Astrocyte of the cerebellum (primary cell): Measurements from ENCODE around the gene CCDC148.

Experiments
- DNase-seq: peaks from one replicate; pipeline ENCODE4 v3.0.0-alpha.2; 2011; ENCODE audit warnings: low read depth
- H3K4me3 ChIP-seq: 2 replicates; pipeline ENCODE4 v1.5.1; 2011; ENCODE audit warnings: mild to moderate bottlenecking, low read depth, low read length, moderate library complexity
- in situ Hi-C: cut with HindIII; loops from 2 replicates; pipeline ENCODE4 v1.10.0; 2017; ENCODE audit warnings: low sequenced_read_pairs
- TF ChIP-seq, protein P1 (sequence below): IDR thresholded peaks from 2 replicates; pipeline ENCODE4 v1.5.1; 2012; ENCODE audit warnings: low read length, low read depth, moderate library complexity, mild to moderate bottlenecking; ENCODE audit errors: missing control alignments

The CCDC148 gene

DNA sequence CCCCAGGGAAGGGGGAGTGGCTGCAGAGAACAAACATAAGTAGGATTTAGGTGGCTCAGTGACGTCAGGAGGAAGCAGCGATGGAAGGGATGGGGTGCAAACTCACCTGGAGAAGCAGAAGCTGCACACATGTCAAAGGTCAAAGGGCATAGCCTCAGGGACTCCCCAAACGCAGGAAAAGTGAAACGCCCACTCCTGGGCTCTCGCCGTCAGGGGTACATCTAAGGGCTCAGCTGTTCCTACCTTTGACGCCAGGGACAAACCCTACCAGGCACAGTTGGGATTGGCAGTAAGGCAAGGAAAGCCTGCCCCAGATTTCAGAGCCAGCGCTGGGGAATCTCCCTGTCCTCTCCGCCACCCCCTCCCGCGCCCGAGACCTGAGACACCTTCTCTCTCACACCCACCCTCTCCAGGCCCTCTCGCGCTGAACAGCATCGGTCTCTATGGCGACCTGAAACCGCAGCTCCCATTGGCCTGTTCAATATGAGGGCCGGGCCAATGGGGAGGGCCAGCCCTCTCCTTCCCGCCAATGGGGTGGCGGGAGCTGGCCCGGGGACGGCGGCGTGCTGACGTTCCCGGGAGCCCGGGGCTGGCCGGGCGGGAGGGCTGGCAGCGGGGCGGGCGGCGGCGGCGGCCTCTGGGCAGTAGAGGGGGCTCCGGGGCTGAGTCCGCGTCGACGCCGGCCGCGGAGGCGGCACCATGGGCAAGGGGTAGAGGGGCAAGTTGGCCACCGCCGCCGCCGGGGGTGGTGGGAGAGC lies at the start of gene CCDC148, which contains the start of gene PKP4:
Gene CCDC148 (minus strand): TSS at position 445 of the 758 bp plus-strand sequence. CDS start 314 bp downstream, at position 131.
Gene PKP4 (plus strand): TSS at position 644 of the 758 bp plus-strand sequence. CDS start 76,233 bp downstream, outside the sequence.
- DNase-seq, result peak; percentile 77
- H3K4me3 ChIP-seq, result peak within 1 kb of the TSS; percentile 79
- in situ Hi-C loops, result no loop called here
- TF ChIP-seq, protein P1, sequence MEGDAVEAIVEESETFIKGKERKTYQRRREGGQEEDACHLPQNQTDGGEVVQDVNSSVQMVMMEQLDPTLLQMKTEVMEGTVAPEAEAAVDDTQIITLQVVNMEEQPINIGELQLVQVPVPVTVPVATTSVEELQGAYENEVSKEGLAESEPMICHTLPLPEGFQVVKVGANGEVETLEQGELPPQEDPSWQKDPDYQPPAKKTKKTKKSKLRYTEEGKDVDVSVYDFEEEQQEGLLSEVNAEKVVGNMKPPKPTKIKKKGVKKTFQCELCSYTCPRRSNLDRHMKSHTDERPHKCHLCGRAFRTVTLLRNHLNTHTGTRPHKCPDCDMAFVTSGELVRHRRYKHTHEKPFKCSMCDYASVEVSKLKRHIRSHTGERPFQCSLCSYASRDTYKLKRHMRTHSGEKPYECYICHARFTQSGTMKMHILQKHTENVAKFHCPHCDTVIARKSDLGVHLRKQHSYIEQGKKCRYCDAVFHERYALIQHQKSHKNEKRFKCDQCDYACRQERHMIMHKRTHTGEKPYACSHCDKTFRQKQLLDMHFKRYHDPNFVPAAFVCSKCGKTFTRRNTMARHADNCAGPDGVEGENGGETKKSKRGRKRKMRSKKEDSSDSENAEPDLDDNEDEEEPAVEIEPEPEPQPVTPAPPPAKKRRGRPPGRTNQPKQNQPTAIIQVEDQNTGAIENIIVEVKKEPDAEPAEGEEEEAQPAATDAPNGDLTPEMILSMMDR, result peak; percentile 10

GRCh38 chr2:158505448-158505934 lies 48.9 kb upstream of the CCDC148 start:
- in situ Hi-C loops, result no loop called here
- TF ChIP-seq, protein P1, result no peak
- no peak overlapping the region for H3K4me3 ChIP-seq
- no peak for DNase-seq

- H3K4me3 ChIP-seq, result no peak overlapping the region
- DNase-seq, result no peak
- in situ Hi-C loops, result no loop called here
- TF ChIP-seq, protein P1, result no peak
Observed at GRCh38 chr2:158504088-158504487, 47.5 kb upstream of the CCDC148 start.

DNA sequence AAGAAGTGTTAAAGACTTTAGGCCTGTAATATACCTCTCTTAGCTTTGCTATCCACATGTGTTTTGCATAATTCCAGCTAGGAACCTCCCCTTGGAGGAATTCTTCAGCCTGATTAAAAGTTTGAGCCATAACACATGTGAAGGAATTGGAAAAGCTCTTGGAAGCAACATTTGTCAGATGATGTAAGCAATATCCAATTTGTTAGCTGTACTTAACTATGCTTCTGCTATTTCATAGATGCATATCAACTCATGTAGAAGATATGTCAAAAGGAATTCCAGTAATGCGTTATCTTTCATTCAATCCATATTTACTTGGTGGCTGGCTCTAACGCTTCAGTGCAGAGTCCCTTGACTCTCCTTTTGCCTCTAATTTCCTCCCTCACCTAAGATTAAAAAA lies 46.4 kb upstream of the CCDC148 start:
- TF ChIP-seq, protein P1, result no peak
- in situ Hi-C loops, result no loop called here
- no peak overlapping the region for H3K4me3 ChIP-seq
- peak; percentile 33 for DNase-seq

GRCh38 chr2:158501301-158501700 lies 44.7 kb upstream of the CCDC148 start:
- DNase-seq, result no peak
- H3K4me3 ChIP-seq, result no peak overlapping the region
- TF ChIP-seq, protein P1, result no peak
- in situ Hi-C loops, result no loop called here

- H3K4me3 ChIP-seq, result no peak overlapping the region
- in situ Hi-C loops, result no loop called here
- TF ChIP-seq, protein P1, result no peak
- DNase-seq, result no peak
Observed at GRCh38 chr2:158500333-158500732, 43.8 kb upstream of the CCDC148 start.
